KMS-11 (cell line): ENCODE results near the gene ZNF423.
"Not testable (repeated sequence)": the region's sequence is repeated elsewhere in the genome, so short reads cannot be mapped to it uniquely, and the experiment has no call there.

Source experiments
- H2AFZ ChIP-seq: fragments of 200-600 bp; sonication (generic); 2 replicates; pipeline ENCODE4 v1.6.1; 2016; ENCODE audit warnings: antibody characterized with exemption, mixed run types, low read depth
- H3K27ac ChIP-seq: fragments of 200-600 bp; sonication (generic); 2 replicates; pipeline ENCODE4 v1.6.1; 2016; ENCODE audit warnings: mild to moderate bottlenecking, mixed run types
- H3K27me3 ChIP-seq: fragments of 200-600 bp; sonication (generic); 2 replicates; pipeline ENCODE4 v1.6.1; 2017; ENCODE audit warnings: mild to moderate bottlenecking, low read depth, mixed run types, moderate library complexity; ENCODE audit not compliant: insufficient read depth
- H3K36me3 ChIP-seq: fragments of 200-600 bp; sonication (generic); 2 replicates; pipeline ENCODE4 v1.6.1; 2017; ENCODE audit warnings: mild to moderate bottlenecking, mixed run types; ENCODE audit not compliant: insufficient read depth
- H3K4me1 ChIP-seq: fragments of 200-600 bp; sonication (generic); 2 replicates; pipeline ENCODE4 v1.6.1; 2016; ENCODE audit warnings: mild to moderate bottlenecking, low read depth, mixed run types; ENCODE audit not compliant: poor library complexity, severe bottlenecking
- H3K4me2 ChIP-seq: fragments of 200-600 bp; sonication (generic); 2 replicates; pipeline ENCODE4 v1.7.0; 2016; ENCODE audit warnings: mild to moderate bottlenecking, mixed run types
- H3K4me3 ChIP-seq: fragments of 200-600 bp; sonication (generic); IDR thresholded peaks from 2 replicates; pipeline ENCODE4 v1.6.1; 2017; ENCODE audit warnings: low read depth, low read length, mixed read lengths; ENCODE audit not compliant: insufficient read depth
- H3K79me2 ChIP-seq: fragments of 200-600 bp; sonication (generic); 2 replicates; pipeline ENCODE4 v1.6.1; 2016; ENCODE audit warnings: low read depth, mixed run types; ENCODE audit not compliant: insufficient read depth
- H3K9ac ChIP-seq: fragments of 200-600 bp; sonication (generic); 2 replicates; pipeline ENCODE4 v1.6.1; 2016; ENCODE audit warnings: mild to moderate bottlenecking, mixed run types
- H4K20me1 ChIP-seq: fragments of 200-600 bp; sonication (generic); 2 replicates; pipeline ENCODE4 v1.6.1; 2016; ENCODE audit warnings: mild to moderate bottlenecking, mixed run types; ENCODE audit not compliant: insufficient read depth
- TF ChIP-seq, protein P1 (sequence below): fragments of 200-600 bp; sonication (generic); conservative IDR thresholded peaks from 2 replicates; pipeline ENCODE4 v1.6.1; 2017; ENCODE audit warnings: low read depth, mild to moderate bottlenecking, antibody characterized with exemption, low read length, moderate library complexity, mixed read lengths

ZNF423 gene

DNA sequence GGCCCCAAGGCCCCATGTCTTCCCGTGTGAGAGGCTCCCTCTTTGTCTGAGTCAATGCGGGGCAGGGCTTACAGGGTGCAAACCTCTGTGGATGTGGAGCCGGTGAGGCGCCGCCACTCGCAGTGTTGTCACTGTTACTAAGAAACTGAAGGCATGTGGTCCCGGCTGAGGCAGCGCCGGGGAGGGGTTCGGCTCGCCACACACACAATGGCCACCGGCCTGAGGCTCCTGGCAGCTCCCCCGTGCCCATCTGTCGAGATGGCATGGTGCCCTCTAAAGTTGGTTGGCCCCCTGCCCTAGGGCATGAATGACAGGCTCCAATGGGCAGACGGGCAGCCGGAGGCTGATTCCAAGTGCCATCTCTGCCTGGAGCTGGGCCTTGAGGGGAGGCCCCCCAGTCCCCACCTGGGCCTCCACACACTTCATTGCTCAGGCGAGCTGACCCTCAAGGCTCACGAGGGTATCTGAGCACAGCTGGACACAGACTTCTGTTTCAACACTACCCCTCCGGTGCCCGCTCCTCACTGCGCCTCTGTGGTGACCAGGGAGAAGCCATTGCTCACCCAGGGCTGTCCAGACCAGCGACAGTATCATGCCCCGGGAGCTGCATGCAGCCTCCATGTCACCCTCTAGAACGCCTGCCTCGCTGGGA lies 345.1 kb downstream of the ZNF423 start:
- Histone ChIP-seq H3K4me1 (no peaks in the 10 kb centered on the region), H3K9ac (no peak overlapping the region), H3K79me2 (no peaks in the 10 kb centered on the region), H3K27ac (no peak overlapping the region), H2AFZ (no peak overlapping the region), H3K4me2 (no peak overlapping the region), H3K27me3 (no peaks in the 10 kb centered on the region), H3K36me3 (no peaks in the 10 kb centered on the region), H3K4me3 (no peak overlapping the region), H4K20me1 (no peaks in the 10 kb centered on the region)
- TF ChIP-seq, protein P1, sequence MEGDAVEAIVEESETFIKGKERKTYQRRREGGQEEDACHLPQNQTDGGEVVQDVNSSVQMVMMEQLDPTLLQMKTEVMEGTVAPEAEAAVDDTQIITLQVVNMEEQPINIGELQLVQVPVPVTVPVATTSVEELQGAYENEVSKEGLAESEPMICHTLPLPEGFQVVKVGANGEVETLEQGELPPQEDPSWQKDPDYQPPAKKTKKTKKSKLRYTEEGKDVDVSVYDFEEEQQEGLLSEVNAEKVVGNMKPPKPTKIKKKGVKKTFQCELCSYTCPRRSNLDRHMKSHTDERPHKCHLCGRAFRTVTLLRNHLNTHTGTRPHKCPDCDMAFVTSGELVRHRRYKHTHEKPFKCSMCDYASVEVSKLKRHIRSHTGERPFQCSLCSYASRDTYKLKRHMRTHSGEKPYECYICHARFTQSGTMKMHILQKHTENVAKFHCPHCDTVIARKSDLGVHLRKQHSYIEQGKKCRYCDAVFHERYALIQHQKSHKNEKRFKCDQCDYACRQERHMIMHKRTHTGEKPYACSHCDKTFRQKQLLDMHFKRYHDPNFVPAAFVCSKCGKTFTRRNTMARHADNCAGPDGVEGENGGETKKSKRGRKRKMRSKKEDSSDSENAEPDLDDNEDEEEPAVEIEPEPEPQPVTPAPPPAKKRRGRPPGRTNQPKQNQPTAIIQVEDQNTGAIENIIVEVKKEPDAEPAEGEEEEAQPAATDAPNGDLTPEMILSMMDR = no peak

DNA sequence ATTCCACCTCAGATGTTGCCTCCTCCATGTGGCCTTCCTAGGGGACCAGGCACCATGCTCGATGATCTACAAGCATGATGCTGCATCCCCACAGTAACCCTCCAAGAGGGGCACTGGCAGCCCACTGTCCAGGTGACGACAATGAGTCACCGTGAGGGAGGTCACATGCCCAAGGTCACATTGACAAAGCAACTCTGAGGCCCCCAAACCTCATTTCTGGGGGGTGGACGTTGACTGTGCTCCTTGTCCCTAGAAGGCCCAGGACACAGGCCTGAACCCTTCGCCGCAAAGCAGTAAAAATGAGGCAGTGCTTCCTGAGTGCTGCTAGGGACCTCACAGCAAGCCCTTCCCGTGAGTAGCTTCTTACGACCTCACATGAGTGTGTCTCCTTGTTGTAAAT lies 345.8 kb downstream of the ZNF423 start:
- Histone ChIP-seq H3K36me3 (no peaks in the 10 kb centered on the region), H3K9ac (no peak overlapping the region), H4K20me1 (no peaks in the 10 kb centered on the region), H3K27ac (no peak overlapping the region), H2AFZ (no peak overlapping the region), H3K4me2 (no peak overlapping the region), H3K4me3 (no peak overlapping the region), H3K79me2 (no peaks in the 10 kb centered on the region), H3K4me1 (no peaks in the 10 kb centered on the region), H3K27me3 (no peaks in the 10 kb centered on the region)
- TF ChIP-seq, protein P1 = no peak

GRCh38 chr16:49506058-49507013 lies 349.6 kb downstream of the ZNF423 start:
- H3K9ac ChIP-seq, H3K27me3 ChIP-seq, H4K20me1 ChIP-seq, H3K4me3 ChIP-seq, H3K4me2 ChIP-seq, H2AFZ ChIP-seq, H3K4me1 ChIP-seq, H3K79me2 ChIP-seq, H3K36me3 ChIP-seq, H3K27ac ChIP-seq: not testable (repeated sequence)

GRCh38 chr16:49505556-49505955 lies 350.4 kb downstream of the ZNF423 start:
- H3K27ac ChIP-seq = no peak overlapping the region
- no peaks in the 10 kb centered on the region for H3K4me1 ChIP-seq
- no peak overlapping the region for H3K4me2 ChIP-seq
- H2AFZ ChIP-seq = no peak overlapping the region
- H3K9ac ChIP-seq = no peak overlapping the region
- no peaks in the 10 kb centered on the region for H3K79me2 ChIP-seq
- H3K27me3 ChIP-seq = no peaks in the 10 kb centered on the region
- H3K36me3 ChIP-seq = no peaks in the 10 kb centered on the region
- H3K4me3 ChIP-seq = no peak overlapping the region
- no peaks in the 10 kb centered on the region for H4K20me1 ChIP-seq
- TF ChIP-seq, protein P1 = no peak

- no peak overlapping the region for H2AFZ ChIP-seq
- no peak overlapping the region for H3K9ac ChIP-seq
- no peak overlapping the region for H3K4me2 ChIP-seq
Observed at GRCh38 chr16:49504626-49505025, 351.3 kb downstream of the ZNF423 start.

More at GRCh38 chr16:49504626-49505025, 351.3 kb downstream of the ZNF423 start:
- no peaks in the 10 kb centered on the region for H3K4me1 ChIP-seq
- H3K4me3 ChIP-seq = no peak overlapping the region
- TF ChIP-seq, protein P1 = no peak
- no peaks in the 10 kb centered on the region for H3K27me3 ChIP-seq
- H4K20me1 ChIP-seq = no peaks in the 10 kb centered on the region
- no peaks in the 10 kb centered on the region for H3K79me2 ChIP-seq
- H3K27ac ChIP-seq = no peak overlapping the region
- no peaks in the 10 kb centered on the region for H3K36me3 ChIP-seq
